AG09309 (cell line): Measurements from ENCODE around the gene MAD1L1.

Experiments used
- DNase-seq: peaks from one replicate; pipeline ENCODE4 v3.0.0-alpha.2; 2010; ENCODE audit warnings: low read depth
- H3K4me3 ChIP-seq: 2 replicates; pipeline ENCODE4 v1.5.1; 2011; ENCODE audit warnings: mild to moderate bottlenecking, low read depth, low read length, moderate library complexity; ENCODE audit not compliant: control insufficient read depth
- CTCF ChIP-seq: IDR thresholded peaks from 2 replicates; pipeline ENCODE4 v1.5.1; 2011; ENCODE audit warnings: mild to moderate bottlenecking, low read depth, low read length, inconsistent platforms; ENCODE audit not compliant: insufficient read depth, control insufficient read depth; ENCODE audit errors: missing control alignments

MAD1L1 gene

GRCh38 chr7:2048006-2048405 lies 184.7 kb downstream of the MAD1L1 start:
- no peak overlapping the region for H3K4me3 ChIP-seq
- no peak for TF ChIP-seq CTCF
- no peak for DNase-seq

GRCh38 chr7:2046581-2047565 lies 185.9 kb downstream of the MAD1L1 start:
- no peak for TF ChIP-seq CTCF
- DNase-seq: no peak
- H3K4me3 ChIP-seq: no peak overlapping the region

- no peak overlapping the region for H3K4me3 ChIP-seq
- TF ChIP-seq CTCF: no peak
- no peak for DNase-seq
Measured at GRCh38 chr7:2045559-2046405, 187.0 kb downstream of the MAD1L1 start.

GRCh38 chr7:2044883-2045471 lies 187.8 kb downstream of the MAD1L1 start:
- no peak overlapping the region for H3K4me3 ChIP-seq
- no peak for DNase-seq

GRCh38 chr7:2044311-2044882 lies 188.3 kb downstream of the MAD1L1 start:
- H3K4me3 ChIP-seq: no peak overlapping the region
- no peak for TF ChIP-seq CTCF
- no peak for DNase-seq

More at GRCh38 chr7:2044883-2045471, 187.8 kb downstream of the MAD1L1 start:
- TF ChIP-seq CTCF: no peak
